HG03103 (cell line): ENCODE results near the gene HRH1.
"Not testable (repeated sequence)": the region's sequence is repeated elsewhere in the genome, so short reads cannot be mapped to it uniquely, and the experiment has no call there.

Experiments
- ATAC-seq: cut with Tn5 transposase; IDR thresholded peaks from one replicate; pipeline ENCODE4 v1.9.1; 2021; ENCODE audit warnings: low read depth; ENCODE audit not compliant: unreplicated experiment

HRH1 gene

GRCh38 chr3:11140030-11140712, 14.1 kb upstream of the HRH1 start:
- ATAC-seq = peak; percentile 99

GRCh38 chr3:11140713-11141104, 13.6 kb upstream of the HRH1 start:
- peak; percentile 18 for ATAC-seq

DNA sequence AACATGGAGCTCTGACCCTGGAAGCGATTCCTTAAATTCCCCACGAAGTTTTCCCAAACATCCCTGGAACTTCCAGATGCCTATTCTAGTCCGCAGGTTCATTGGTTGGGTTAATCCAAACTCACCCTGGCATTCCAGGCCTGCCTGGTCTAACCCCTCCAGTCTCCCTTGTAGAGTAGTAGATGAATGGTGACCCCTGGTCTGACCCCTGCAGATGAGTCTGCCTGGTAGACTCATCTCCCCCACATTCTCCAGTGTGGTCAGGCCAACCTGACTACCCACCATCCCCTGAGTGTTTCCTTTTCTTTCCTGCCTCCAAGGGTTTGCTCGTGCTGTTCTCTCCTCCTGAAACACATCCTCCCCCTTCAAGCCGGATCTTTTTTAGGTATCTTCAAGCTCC, 10.8 kb upstream of the HRH1 start:
- ATAC-seq = no peak

DNA sequence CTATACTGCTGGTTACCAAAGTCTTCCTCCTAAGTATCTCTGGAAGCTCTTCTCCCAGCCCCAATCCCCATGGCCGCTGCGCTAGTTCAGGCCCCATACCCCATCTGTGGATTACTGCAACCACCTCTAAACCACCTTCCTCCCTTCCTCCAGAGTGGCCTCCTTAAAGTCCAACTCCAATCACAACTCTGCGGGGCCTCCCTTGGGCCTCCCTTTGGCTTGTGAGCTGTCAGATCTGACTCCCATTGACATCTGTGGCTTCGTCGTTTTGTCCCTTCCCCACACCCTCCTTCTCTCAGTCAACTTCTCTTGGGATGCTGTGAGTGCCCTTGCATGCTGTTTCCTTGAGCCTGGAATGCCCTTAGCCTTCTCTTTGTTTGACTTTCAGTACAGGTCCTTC, 9.3 kb upstream of the HRH1 start:
- ATAC-seq = no peak

DNA sequence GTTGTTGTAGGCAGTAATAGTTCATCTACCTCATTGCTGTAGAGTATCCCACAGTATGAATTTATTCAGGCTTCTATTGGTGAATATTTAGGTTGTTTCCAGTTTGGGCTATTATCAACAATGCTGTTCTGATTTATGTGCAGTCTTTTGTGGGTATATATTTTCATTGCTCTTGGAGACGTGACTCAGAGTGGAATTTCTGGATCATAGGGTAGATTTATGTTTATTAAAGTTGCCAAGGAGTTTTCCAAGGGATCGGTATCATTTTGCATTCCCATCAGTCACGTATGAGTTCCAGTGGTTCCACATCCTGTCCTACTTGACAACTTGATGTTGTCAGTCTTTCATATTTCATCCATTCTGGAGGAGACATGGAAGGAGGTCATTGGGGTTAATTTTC, 8.4 kb upstream of the HRH1 start:
- ATAC-seq = no peak

DNA sequence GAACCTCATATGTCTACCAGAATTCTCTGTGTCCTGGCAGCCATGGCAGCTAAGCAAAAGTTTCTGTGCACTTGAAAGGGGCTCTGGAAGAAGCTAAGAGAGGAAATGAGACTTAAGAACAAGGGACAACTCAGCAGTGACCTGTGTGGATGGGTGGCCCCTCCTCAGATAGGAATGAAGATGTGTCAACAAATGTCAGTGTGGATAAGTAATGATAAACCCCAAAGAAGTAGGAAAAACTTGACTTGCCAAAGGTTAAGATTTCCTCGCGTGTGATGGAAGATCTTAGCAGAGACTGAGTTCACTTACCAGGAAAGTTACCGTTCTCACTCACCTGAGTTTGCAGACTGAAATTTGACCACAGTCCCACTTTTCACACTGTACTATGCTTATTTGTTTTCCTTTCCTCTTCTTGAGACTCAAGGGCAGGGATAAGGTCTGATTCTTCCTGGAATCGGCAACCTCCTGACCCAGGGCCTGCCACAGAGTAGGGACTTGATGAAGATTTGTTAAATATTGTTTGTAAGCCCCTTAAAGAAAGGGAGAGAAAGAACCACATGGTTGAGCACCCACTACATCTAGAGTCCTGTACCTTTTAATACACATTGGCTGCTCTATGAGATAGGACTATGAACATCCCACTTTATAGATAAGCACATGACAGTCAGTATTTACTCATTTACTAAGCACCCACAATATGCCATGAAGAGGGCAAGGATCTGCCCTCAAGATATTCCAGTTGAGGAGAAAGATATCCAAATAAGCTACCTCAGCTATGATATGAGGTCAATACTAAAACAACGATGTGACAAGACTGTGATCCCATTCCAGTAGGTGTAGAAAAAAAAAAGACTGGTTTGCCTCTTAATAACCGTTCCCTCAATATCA, 7.3 kb upstream of the HRH1 start:
- ATAC-seq = no peak

DNA sequence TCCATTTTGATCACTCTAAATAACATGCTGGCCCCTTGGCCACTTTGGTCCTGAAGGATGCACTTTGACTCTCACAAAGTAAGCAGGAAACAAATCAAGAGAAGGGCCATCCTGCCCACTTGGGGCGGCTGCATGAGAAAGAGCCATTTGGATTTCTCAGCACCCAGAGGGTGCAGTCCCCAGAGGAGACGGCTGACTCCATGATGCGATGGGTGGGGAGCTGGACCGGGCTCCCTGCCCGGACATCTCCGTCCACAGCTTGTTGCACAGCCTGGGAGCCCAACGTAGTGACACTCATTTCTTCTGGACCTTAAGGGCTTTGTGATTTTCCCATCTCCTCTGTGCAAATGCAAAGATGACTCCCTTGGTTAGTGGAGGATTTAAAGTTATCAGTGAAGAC, 4.0 kb upstream of the HRH1 start:
- ATAC-seq = no peak

DNA sequence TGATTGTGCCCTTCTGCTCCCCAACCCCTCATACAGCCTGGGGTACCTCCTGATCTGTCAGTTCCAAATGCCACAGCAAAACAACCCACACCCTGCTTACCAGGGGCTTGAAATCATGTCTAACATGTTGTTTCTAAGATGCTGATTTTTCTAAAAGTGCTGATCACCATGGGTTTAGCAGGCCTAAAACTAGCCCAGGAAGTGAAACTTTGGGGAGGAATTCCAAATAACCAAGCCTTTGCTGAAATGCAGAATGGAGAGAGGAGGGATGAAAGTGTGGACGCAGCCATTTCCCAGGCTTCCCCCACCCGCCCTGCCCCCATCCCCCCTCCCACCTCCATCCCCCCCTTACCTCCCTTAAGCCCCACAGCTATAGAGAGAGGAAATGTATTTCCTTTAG, 2.0 kb upstream of the HRH1 start:
- ATAC-seq = no peak

- no peak for ATAC-seq
These were observed 646 bp downstream of the HRH1 start for GRCh38 chr3:11154953-11155325.

- no peak for ATAC-seq
These were observed 1.2 kb downstream of the HRH1 start for GRCh38 chr3:11155341-11156025.

DNA sequence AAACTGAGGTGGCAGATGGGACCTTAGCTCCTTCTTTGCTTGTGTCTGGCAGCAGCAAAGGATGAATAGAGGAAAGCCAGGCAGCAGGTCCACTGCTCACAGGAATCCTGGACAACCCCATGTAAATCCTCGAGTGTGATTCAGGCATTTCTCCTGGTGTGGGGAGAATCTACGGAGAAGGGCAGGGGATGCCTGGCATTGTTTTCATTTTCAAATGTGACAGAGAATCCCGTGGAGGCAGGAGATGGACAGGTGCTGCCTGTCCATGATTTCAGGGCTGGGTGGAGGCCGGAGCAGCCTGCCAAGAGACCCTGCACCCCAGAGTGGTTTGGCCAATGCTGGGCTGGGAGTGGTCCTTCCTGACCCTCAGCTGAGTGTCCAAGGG, 1.7 kb downstream of the HRH1 start:
- no peak for ATAC-seq

DNA sequence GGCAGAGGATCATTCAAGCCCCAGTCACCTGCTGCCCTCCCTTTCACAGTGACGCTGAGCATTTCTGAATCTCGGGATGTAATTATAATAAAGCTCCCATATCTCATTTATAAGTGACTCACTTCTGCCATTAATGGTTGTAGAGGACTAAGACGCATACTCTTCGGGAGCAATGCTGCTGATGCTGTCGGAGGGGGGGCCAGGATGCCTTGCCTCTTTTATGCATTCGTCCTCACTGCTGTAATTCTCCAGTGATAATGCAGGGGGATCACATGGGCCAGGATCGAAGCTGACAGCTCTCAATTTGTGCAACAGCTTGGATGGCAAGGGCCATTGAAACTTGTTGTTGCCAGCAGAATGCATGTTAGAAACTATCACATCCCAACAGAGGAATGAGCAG, 3.1 kb downstream of the HRH1 start:
- no peak for ATAC-seq

GRCh38 chr3:11159421-11159904, 5.2 kb downstream of the HRH1 start:
- ATAC-seq = no peak

DNA sequence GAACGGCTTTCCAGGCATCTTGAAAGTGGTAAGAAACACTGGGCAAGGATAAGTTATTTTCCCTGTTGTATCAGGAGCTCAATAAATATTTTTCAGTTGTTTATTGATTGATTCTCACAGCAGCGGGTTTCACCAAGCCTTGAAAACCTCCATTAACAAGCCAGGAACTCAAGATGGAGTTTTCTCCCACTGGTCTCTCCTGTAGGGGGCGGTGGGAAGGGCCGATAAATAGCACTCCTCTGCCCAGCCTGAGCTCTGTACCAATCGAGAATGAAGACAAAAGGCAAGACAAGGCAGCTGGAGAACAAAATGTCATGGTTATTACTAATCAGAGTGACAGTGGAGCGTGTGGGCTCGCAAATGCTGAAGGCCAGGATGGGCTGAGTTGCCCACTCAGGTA, 7.4 kb downstream of the HRH1 start:
- ATAC-seq = no peak

- no peak for ATAC-seq
These were observed 8.4 kb downstream of the HRH1 start for GRCh38 chr3:11162401-11163345.

GRCh38 chr3:11164607-11165006, 10.3 kb downstream of the HRH1 start:
- ATAC-seq = no peak

DNA sequence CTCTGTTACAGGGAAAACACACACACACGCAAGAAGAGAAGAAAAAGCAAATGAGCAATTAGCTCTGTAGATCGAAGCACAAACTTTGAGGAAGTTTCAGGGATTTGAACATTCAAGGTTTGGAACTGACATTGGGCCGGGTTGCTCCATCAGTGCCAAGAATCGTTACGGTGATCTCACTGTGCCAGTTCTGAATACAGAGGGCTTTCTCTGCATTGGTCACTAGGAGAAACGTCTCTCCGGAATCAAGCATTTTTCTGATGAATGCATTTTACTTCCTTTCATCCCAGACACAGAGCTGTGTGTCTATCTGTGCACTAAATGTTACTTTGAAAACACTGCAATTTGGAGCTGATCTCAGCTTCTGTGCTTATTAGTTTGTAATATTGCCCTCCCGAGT, 11.2 kb downstream of the HRH1 start:
- ATAC-seq = no peak

DNA sequence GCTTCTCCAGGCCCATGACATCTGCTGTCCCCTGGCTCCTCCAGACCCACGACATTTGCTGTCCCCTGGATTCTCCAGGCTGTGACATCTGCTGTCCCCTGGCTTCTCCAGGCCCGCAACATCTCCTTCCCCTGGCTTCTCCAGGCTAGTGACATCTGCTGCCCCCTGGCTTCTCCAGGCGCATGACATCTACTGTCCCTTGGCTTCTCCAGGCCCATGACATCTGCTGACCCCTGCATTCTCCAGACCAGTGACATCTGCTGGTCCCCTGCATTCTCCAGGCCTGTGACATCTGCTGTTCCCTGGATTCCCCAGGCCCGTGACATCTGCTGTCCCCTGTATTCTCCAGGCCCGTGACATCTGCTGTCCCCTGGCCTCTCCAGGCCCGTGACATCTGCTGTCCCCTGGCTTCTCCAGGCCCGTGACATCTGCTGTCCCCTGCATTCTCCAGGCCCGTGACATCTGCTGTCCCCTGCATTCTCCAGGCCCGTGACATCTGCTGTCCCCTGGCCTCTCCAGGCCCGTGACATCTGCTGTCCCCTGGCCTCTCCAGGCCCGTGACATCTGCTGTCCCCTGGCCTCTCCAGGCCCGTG, 12.6 kb downstream of the HRH1 start:
- ATAC-seq = not testable (repeated sequence)

DNA sequence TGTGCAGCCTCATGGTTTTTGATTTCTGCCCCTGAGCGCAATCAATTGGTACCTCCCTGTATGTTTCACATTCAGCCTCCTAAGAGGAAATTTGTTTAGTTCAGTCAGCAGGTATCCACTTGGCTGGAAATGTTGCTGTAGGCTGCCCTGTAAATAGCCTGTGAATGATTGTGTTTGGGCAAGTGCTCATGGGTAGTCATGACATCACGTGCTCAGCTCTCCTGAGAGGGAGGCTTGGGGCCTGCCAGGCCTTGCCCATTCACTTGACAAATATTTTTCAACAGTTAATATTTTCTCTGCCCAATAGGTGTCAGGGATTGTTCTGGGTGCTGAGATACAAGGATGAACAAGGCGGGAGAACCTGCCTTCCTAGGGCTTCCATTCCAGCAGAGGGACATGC, 13.3 kb downstream of the HRH1 start:
- ATAC-seq = no peak

- no peak for ATAC-seq
These were observed 14.1 kb downstream of the HRH1 start for GRCh38 chr3:11168406-11168805.
